A673 (cell line): ENCODE results near the gene NUP50. TPM values are rescaled to one million over a fixed set of nuclear protein-coding genes. Genes with fewer than 3 reads are reported as not detected.

Experiments used
- BruUV-seq: library from RNA; stranded (reverse); fragments of 400-500 nt; replicated peaks from 2 replicates; lab custom pipeline; 2021; lab: Mats Ljungman, UMichigan
- CTCF ChIA-PET: fragments of 300-600 bp; sonication (Branson Sonifier 250); formaldehyde crosslinking; loops from one replicate; lab custom pipeline; 2022; ENCODE audit warnings: antibody characterized with exemption; lab: Charles Lee
- POLR2A ChIA-PET: fragments of 300-600 bp; sonication (Branson Sonifier 250); formaldehyde crosslinking; loops from one replicate; lab custom pipeline; 2022; ENCODE audit warnings: antibody characterized with exemption; ENCODE audit not compliant: low non-redundant PET; lab: Charles Lee
- DNase-seq: peaks from one replicate; pipeline ENCODE4 v3.0.0-alpha.2; 2015; ENCODE audit warnings: low spot score
- H3K27ac ChIP-seq: fragments of 200-600 bp; sonication (generic); 2 replicates; pipeline ENCODE4 v1.5.1; 2016; ENCODE audit warnings: mixed run types, low read depth, mild to moderate bottlenecking, mixed read lengths, antibody characterized with exemption, low read length; ENCODE audit not compliant: poor library complexity, severe bottlenecking
- H3K27me3 ChIP-seq: fragments of 200-600 bp; sonication (generic); replicated peaks from 2 replicates; pipeline ENCODE4 v1.6.1; 2017; ENCODE audit warnings: mixed run types, low read depth, mild to moderate bottlenecking, mixed read lengths, antibody characterized with exemption, low read length; ENCODE audit not compliant: insufficient read depth, poor library complexity
- H3K36me3 ChIP-seq: fragments of 200-600 bp; sonication (generic); 2 replicates; pipeline ENCODE4 v1.6.1; 2016; ENCODE audit warnings: mixed run types, mild to moderate bottlenecking, mixed read lengths, antibody characterized with exemption, low read length; ENCODE audit not compliant: insufficient read depth, poor library complexity, severe bottlenecking
- H3K4me1 ChIP-seq: fragments of 200-600 bp; sonication (generic); 2 replicates; pipeline ENCODE4 v1.6.1; 2017; ENCODE audit warnings: mixed run types, mild to moderate bottlenecking, mixed read lengths, antibody characterized with exemption, low read length; ENCODE audit not compliant: insufficient read depth, poor library complexity, severe bottlenecking
- H3K4me3 ChIP-seq: fragments of 200-600 bp; sonication (generic); 2 replicates; pipeline ENCODE4 v1.5.1; 2016; ENCODE audit warnings: low read depth, mixed run types, mild to moderate bottlenecking, mixed read lengths, low read length; ENCODE audit not compliant: poor library complexity, severe bottlenecking
- H3K9me3 ChIP-seq: fragments of 200-600 bp; sonication (generic); 2 replicates; pipeline ENCODE4 v1.6.1; 2016; ENCODE audit warnings: mixed run types, low read depth, mild to moderate bottlenecking, mixed read lengths, antibody characterized with exemption, low read length; ENCODE audit not compliant: poor library complexity, severe bottlenecking
- CTCF ChIP-seq: fragments of 300-800, 200-600 bp; sonication (generic); conservative IDR thresholded peaks from 2 replicates; pipeline ENCODE4 v1.5.1; 2017; ENCODE audit warnings: low read depth, mild to moderate bottlenecking, antibody characterized with exemption, low read length, moderate library complexity, mixed read lengths
- EZH2 ChIP-seq: fragments of 200-600 bp; sonication (generic); IDR thresholded peaks from 2 replicates; pipeline ENCODE4 v1.6.1; 2017; ENCODE audit warnings: borderline replicate concordance, low read depth, mild to moderate bottlenecking, mixed read lengths, antibody characterized with exemption, low read length; ENCODE audit not compliant: poor library complexity, severe bottlenecking
- intact Hi-C: fragments of 100-400 bp; cut with micrococcal nuclease; formaldehyde crosslinking; loops from one replicate; pipeline ENCODE4 v1.10.0; 2022; ENCODE audit not compliant: unreplicated experiment
- total RNA-seq: library from RNA; stranded (reverse); gene quantifications from 2 replicates; pipeline ENCODE4 v1.2.3, GENCODE V29; 2021

The NUP50 gene
- total RNA-seq, 1 experiment from 2014 or later: 124 TPM

- no TSS peak for BruUV-seq
- Histone ChIP-seq H3K9me3 (no peaks in the 10 kb centered on the region), H3K27ac (no peak overlapping the region), H3K4me1 (no peaks in the 10 kb centered on the region), H3K4me3 (no peak overlapping the region), H3K36me3 (no peaks in the 10 kb centered on the region), H3K27me3 (no peaks in the 10 kb centered on the region)
- intact Hi-C loops: no loop called here
- DNase-seq: no peak
- TF ChIP-seq CTCF (no peak), EZH2 (no peak)
- POLR2A ChIA-PET: no interaction called here
- CTCF ChIA-PET: no interaction called here
Measured at GRCh38 chr22:45120931-45121330, 42.8 kb upstream of the NUP50 start.

- Histone ChIP-seq H3K9me3 (no peaks in the 10 kb centered on the region), H3K4me3 (no peak overlapping the region), H3K4me1 (no peaks in the 10 kb centered on the region), H3K27ac (no peak overlapping the region), H3K36me3 (no peaks in the 10 kb centered on the region), H3K27me3 (no peaks in the 10 kb centered on the region)
- intact Hi-C loops: no loop called here
- ChIA-PET CTCF (no interaction called here), POLR2A (no interaction called here)
- no peak for DNase-seq
- BruUV-seq: no TSS peak
- no peak for TF ChIP-seq CTCF
- TF ChIP-seq EZH2: no peak
Measured at GRCh38 chr22:45124176-45124847, 39.4 kb upstream of the NUP50 start.

- no peaks in the 10 kb centered on the region for H3K4me1 ChIP-seq
- BruUV-seq: no TSS peak
- no peaks in the 10 kb centered on the region for H3K27me3 ChIP-seq
- H3K4me3 ChIP-seq: no peak overlapping the region
- intact Hi-C loops: no loop called here
- ChIA-PET POLR2A (no interaction called here), CTCF (no interaction called here)
- no peaks in the 10 kb centered on the region for H3K36me3 ChIP-seq
- TF ChIP-seq EZH2 (no peak), CTCF (no peak)
- no peaks in the 10 kb centered on the region for H3K9me3 ChIP-seq
- H3K27ac ChIP-seq: no peak overlapping the region
- DNase-seq: no peak
Measured at GRCh38 chr22:45125188-45125587, 38.5 kb upstream of the NUP50 start.
